ENCODE measurements around the gene SDR39U1. TPM values are rescaled to one million over a fixed set of nuclear protein-coding genes. Genes with fewer than 3 reads are reported as not detected.

Gene SDR39U1
- total RNA-seq, 1 donor = 13.7 TPM

DNA sequence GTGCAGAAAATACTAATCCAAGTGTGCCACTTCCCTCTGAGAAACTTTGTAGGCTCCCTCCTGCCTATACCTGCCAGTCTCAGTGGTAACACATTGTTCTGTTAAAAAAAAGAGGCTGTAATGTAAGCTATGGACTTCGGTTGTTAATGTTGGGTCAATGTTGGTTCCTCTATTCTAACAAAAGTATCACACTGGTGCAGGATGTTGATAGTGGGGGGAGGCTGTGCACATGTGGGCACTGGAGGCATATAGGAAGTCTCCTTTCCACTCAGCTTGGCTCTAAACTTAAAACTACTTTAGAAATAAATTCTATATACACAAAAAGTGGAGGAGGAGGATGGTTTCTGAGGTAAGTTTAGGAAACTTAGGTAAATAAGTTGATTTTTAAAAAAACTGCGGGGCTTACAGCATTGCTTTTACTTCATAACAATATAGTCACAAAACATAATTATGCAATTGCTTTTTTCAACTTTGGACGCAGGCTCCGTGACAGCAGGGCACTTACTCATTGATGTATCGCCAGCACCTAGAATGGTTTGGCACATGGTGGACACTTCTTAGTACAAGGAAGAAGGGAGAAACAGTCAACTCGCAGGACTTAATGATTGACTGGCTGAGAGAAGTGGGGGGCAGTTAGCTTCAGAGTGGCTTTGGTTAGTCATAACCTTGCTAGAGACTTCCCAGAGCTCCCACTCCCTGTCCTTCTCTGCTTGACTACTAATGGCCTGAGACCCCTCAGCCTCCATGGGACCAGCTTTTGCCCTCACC is 51.7 kb downstream of the SDR39U1 start:
- H3K4me3 ChIP-seq (ENCODE audit: low read depth, low read length) = no peak overlapping the region
- no peak for DNase-seq (ENCODE audit: low read depth)
- TF ChIP-seq CTCF (IDR thresholded peaks at IDR 0.05; ENCODE audit: insufficient read depth, low read length) = no peak

Other genes starting within 250 kb of the SDR39U1 start
- gene TM9SF1, start 247.3 kb downstream of the SDR39U1 start, total RNA-seq (ENCODE audit: low replicate concordance) = 50.9 and 73.9 TPM in 2 replicates
- gene TSSK4, start 237.1 kb downstream of the SDR39U1 start, total RNA-seq (ENCODE audit: low replicate concordance) = 0.27 TPM in 1 of 2 replicates, not detected in the other
- 70.7 and 159 TPM in 2 replicates for gene CHMP4A, start 229.3 kb downstream of the SDR39U1 start, total RNA-seq (ENCODE audit: low replicate concordance)
- 11.8 and 23.2 TPM in 2 replicates for gene MDP1, start 226.7 kb downstream of the SDR39U1 start, total RNA-seq (ENCODE audit: low replicate concordance)
- gene NEDD8, start 210.4 kb downstream of the SDR39U1 start, total RNA-seq (ENCODE audit: low replicate concordance) = 38.8 and 136 TPM in 2 replicates
- gene GMPR2, start 209.8 kb downstream of the SDR39U1 start, total RNA-seq (ENCODE audit: low replicate concordance) = 53.6 and 207 TPM in 2 replicates
- gene TINF2, start 200.2 kb downstream of the SDR39U1 start, total RNA-seq (ENCODE audit: low replicate concordance) = 53.0 and 60.5 TPM in 2 replicates
- 0.36 and 6.1 TPM in 2 replicates for gene TGM1, start 179.6 kb downstream of the SDR39U1 start, total RNA-seq (ENCODE audit: low replicate concordance)
- gene RABGGTA, start 171.2 kb downstream of the SDR39U1 start, total RNA-seq (ENCODE audit: low replicate concordance) = 21.2 and 26.7 TPM in 2 replicates
- gene DHRS1, start 143.0 kb downstream of the SDR39U1 start, total RNA-seq (ENCODE audit: low replicate concordance) = 8.7 and 20.7 TPM in 2 replicates
- 16.4 and 19.6 TPM in 2 replicates for gene NOP9, start 142.9 kb downstream of the SDR39U1 start, total RNA-seq (ENCODE audit: low replicate concordance)
- gene CIDEB, start 134.8 kb downstream of the SDR39U1 start, total RNA-seq (ENCODE audit: low replicate concordance) = 1.9 and 4.2 TPM in 2 replicates
- gene LTB4R2, start 132.6 kb downstream of the SDR39U1 start, total RNA-seq (ENCODE audit: low replicate concordance) = 3.5 and 18.6 TPM in 2 replicates
- 0.98 and 1.5 TPM in 2 replicates for gene LTB4R, start 131.3 kb downstream of the SDR39U1 start, total RNA-seq (ENCODE audit: low replicate concordance)
- 1.2 and 6.3 TPM in 2 replicates for gene ADCY4, start 107.7 kb downstream of the SDR39U1 start, total RNA-seq (ENCODE audit: low replicate concordance)
- gene RIPK3, start 102.8 kb downstream of the SDR39U1 start, total RNA-seq (ENCODE audit: low replicate concordance) = 0.99 and 3.0 TPM in 2 replicates
- 77.9 and 221 TPM in 2 replicates for gene NFATC4, start 74.6 kb downstream of the SDR39U1 start, total RNA-seq (ENCODE audit: low replicate concordance)
- 14.1 and 45.1 TPM in 2 replicates for gene NYNRIN, start 43.8 kb downstream of the SDR39U1 start, total RNA-seq (ENCODE audit: low replicate concordance)
- gene CBLN3, start 13.1 kb downstream of the SDR39U1 start, total RNA-seq (ENCODE audit: low replicate concordance) = 5.9 and 6.2 TPM in 2 replicates
- 37.1 and 39.8 TPM in 2 replicates for gene KHNYN, start 12.8 kb downstream of the SDR39U1 start, total RNA-seq (ENCODE audit: low replicate concordance)
- not detected in 2 replicates for gene CMA1, start 65.5 kb upstream of the SDR39U1 start, total RNA-seq (ENCODE audit: low replicate concordance)
- gene CTSG, start 133.5 kb upstream of the SDR39U1 start, total RNA-seq (ENCODE audit: low replicate concordance) = not detected in 2 replicates
- not detected in 2 replicates for gene GZMH, start 166.9 kb upstream of the SDR39U1 start, total RNA-seq (ENCODE audit: low replicate concordance)
- not detected in 2 replicates for gene GZMB, start 191.4 kb upstream of the SDR39U1 start, total RNA-seq (ENCODE audit: low replicate concordance)